ENCODE data around the gene RPRML.

GRCh38 chr17:47004906-47005305 lies 25.9 kb upstream of the RPRML start:
- TF ChIP-seq, protein P1, sequence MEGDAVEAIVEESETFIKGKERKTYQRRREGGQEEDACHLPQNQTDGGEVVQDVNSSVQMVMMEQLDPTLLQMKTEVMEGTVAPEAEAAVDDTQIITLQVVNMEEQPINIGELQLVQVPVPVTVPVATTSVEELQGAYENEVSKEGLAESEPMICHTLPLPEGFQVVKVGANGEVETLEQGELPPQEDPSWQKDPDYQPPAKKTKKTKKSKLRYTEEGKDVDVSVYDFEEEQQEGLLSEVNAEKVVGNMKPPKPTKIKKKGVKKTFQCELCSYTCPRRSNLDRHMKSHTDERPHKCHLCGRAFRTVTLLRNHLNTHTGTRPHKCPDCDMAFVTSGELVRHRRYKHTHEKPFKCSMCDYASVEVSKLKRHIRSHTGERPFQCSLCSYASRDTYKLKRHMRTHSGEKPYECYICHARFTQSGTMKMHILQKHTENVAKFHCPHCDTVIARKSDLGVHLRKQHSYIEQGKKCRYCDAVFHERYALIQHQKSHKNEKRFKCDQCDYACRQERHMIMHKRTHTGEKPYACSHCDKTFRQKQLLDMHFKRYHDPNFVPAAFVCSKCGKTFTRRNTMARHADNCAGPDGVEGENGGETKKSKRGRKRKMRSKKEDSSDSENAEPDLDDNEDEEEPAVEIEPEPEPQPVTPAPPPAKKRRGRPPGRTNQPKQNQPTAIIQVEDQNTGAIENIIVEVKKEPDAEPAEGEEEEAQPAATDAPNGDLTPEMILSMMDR (IDR thresholded peaks at IDR 0.05 in 4 of 5, conservative IDR thresholded peaks at IDR 0.05 in 1 of 5) = no peak
- TF ChIP-seq POLR2A (IDR thresholded peaks at IDR 0.05) = no peak
